NCI-H1694 treated with DMSO at 0.1 percent for 48 hours (cell line): ENCODE data around the gene ADGRD1.

Source experiments
- DNase-seq: peaks from one replicate; lab custom pipeline; 2025; lab: John Stamatoyannopoulos, UW

ADGRD1 gene

DNA sequence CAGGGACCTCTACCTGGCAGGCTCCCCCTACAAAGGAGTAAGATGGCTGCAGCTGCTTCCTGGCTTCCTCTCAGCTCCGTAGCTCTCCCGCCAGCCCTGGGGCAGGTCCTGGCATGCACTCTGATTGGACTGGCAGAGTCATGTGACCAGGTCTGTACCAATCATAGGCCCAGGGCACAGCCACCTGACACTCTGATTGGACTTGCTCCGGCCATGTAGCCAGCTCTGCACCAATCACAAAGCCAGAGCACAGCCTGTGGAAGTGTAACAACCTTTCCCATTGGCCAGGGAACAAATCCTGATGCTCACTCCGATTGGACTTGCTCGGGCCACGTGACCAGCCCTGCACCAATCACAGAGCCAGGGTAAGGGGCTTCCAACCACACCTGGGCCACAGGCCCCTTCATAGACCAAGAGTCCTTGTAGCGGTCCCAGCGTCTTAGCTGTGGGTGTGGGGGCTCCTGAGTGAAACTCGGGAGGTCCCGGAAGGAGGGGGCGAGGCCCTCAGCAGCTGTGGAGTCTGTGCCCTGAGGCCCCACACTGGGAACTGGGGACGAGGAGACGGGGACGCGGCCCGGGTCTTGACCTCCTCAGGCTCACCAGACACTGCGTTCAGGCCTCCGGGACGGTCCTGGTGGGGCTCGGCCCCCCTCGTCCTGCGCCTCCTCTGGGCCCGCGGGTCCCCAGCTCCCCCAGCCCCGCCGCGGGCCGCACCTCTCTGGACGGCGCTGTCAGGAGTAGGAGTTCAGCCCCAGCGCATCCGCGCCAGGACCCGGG lies 210.6 kb downstream of the ADGRD1 start:
- no peak for DNase-seq

DNA sequence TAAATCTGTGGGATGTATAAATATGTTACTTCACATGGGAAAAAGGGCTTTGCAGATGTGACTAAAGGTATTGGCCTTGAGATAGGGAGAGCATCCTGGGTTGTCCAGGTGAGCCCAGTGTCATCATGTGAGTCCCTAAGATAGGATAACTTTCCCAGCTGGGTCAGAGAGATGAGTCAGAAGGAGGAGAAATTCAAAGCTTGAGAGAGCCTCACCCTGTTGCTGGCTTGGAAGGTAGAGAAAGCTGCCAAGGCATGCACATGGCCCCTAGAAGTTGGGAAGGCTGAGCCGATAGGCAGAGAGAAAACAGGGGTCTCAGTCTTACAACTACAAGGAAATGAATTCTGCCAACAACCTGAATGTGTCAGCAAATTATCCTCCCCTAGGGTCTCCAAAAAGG lies 213.0 kb downstream of the ADGRD1 start:
- no peak for DNase-seq

DNA sequence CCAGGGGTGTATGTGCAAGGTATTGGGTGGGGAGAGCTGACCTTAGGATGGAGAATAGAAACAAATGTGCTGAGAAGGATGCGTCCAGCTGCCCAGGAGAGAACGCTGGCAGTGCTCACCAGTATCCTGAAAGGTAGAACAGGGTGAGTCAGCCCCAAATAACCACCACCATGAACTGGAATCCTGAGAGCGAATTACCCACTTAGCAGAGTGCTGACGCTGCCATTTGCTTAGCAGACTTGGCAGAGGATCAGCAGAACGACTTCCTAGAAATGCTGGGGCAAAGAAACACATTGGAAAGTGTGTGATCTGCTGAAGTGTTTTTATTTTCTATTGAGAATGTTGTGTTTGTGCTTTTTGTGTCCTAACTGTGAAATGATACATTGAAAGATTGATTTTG lies 213.6 kb downstream of the ADGRD1 start:
- DNase-seq, result no peak

DNA sequence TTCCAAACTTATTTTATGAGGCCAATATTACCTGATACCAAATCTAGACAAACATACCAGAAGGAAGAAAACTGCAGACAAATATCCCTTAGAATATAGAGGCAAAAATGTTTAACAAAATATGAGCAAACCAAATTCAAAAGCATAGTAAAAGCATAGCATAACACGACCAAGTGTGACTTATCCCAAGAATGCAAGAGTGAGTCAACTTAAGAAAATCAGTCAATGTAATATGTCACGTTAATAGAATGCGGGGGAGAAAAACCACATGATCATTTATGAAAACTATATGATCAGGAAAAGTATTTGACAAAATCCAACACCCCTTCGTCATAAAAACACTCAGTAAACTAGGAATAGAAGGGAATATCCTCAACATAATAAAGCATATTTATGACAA lies 217.3 kb downstream of the ADGRD1 start:
- no peak for DNase-seq

DNA sequence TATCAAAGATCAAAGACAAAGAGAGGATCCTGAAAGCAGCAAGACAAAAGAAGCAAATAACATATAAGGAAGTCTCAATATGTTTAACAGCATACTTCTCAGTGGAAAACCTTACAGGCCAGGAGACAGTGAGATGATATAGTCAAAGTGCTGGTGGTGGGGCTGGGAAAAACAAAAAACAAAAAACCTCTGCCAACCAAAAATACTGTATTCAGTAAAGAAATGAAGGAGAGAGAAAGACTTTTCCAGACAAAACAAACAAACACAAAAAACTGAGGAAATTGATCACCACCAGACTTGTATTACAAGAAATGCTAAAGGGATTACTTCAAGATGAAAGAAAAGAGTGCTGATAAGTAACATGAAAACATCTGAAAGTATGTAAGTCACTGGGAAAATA lies 221.2 kb downstream of the ADGRD1 start:
- no peak for DNase-seq

DNA sequence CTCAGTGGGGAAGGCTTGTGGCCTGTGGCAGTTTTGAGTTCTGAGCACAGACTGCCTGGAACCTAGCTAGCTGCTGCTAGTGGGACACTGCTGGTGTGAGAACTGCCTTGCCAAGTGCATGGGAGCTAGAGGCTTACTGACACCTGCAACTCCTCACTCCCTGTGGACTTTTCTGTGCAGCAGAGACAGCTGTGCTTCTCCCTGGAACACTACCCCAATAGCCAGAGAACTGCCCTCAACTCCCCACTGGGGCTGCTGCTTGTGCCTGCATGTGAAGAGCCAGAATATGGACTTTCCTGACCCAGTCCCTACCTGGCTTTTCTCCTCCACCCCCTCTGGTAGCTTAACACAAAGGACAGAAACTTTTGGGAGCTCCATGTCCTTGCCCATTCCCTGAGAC lies 222.6 kb downstream of the ADGRD1 start:
- no peak for DNase-seq

DNA sequence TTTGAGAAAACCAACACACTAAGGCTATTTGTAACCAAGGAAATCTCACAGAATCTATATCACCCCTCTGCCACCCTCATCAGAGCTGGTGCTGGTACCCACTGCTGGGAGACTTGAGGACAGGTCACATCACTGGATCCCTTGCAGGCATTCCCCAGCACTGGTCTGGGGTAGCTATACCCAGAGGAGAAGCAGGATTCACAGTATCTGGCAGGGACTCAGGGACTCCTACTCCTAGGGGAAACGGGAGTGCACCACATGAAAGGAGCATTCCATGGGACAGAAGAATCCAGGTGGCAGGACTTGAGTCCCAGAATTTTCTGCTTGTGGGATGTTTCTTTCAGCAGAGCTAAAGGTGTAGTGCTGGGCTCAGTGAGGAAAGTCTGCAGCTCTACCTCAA lies 223.2 kb downstream of the ADGRD1 start:
- no peak for DNase-seq

DNA sequence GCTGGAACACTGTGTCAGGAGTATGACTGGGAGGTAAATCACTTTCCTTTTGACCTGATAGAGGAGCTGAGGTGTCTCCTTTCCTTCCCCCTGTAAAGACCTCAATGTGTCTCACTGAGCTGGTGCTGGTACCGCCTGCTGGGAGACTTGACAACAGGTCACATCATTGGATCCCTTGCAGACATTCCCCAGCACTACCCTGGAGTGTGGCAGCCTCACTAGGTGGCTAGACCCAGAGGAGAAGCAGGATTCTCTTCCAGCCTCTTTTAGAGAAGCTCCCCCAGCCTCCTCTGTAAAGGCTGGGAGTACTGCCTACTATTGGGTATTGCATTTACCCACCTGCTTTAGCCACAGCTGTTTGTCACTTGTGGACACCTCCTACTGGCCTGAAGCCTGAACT lies 223.9 kb downstream of the ADGRD1 start:
- no peak for DNase-seq

DNA sequence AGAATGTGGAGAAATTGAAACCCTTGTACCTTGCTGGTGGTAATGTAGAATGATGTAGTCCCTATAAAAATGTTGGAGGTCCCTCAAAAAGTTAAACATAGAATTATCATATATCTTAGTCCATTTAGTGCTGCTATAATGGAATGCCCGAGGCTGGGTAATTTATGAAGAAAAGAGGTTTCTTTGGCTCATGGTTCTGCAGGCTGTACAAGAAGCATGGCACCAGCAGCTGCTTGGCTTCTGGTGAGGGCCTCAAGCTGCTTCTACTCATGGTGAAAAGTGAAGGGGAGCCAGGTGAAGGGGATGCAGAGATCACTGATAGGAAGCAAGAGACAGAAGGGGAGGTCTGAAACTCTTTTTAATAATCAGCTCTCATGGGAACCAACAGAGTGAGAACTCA lies 233.9 kb downstream of the ADGRD1 start:
- no peak for DNase-seq

DNA sequence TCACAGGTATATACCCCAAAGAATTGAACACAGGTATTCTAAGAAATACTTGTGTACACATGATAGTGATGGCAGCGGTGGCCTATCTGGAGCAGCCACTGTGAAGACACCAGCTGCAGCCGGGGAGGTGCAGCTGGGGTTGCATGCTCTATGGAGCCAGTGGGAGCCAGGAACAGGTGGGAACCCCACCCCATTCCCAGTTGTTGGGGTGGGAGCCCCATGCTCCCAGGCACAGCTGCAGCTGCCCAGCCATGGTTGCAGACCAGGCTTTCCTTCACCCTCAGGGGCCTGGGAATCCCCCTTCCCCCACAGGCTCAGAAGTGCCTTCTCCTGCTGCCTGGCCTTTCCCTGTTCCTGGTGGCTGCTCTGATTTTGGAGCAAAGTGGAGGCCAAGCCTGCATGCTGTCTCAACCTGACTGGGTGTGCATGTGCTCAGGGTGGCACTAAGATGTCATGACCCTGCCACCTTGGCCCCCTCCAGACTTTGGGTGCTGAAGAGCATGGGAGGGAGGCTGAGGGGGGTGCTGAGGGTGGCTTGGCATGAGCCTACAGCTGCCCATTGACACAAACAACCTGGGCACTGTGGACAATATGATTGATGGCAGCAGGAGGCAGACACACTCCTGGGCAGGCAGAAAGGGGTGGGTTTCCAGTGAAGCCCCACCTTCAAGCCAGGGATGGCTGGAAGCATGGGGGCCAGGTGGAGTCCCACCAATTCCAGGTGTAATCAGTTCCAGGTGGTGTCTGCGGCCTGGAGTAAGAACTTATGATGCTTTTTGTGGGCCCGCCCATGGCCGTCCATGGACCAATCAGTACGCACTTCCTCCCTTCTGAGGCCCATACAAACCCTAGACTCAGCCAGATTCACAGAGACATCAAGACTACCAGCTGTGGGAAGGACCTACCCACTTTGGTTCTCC lies 234.7 kb downstream of the ADGRD1 start:
- DNase-seq, result no peak

DNA sequence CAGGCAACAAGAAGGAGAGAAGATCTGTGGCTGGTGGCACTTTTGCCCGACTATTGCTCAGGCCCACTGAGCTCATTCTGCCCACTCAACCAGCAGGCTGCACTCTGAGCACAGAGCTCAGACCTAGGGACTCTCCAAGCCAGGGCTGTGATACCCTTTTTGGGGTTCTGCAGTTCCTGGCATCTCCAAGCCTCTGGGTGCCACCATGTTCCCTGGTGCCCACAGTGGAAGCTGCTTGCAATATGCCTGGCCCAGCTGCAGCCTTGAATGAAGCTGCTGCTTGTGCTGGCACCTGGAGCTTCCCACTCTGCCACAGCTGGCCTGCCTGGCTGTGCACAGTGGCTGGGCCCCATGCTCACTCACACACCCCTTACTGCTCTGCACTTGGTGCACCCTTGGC lies 236.1 kb downstream of the ADGRD1 start:
- DNase-seq, result no peak

DNA sequence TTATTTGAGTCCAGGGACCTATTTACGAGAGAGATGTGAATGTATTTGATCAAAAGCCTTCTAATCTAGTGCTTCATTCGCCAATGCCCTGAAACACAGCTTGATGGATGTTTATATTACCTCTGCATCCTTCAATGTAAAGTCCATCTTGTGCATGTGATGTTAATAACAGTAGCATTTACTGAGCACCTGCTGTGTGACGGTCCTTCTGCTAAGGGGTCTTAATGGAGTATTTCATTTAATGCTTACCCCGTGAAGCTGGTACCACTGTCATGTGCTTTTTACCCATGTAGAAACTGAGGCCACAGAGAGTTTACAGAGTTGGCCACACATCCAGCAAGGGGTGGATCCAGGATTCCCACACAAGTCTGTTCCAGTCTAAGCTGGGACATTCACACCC lies 237.3 kb downstream of the ADGRD1 start:
- no peak for DNase-seq
